ENCODE data around the gene FGF12. TPM values are rescaled to one million over a fixed set of nuclear protein-coding genes. Genes with fewer than 3 reads are reported as not detected.

The FGF12 gene
- total RNA-seq, 2 experiments from 2014 or later: 0.06 to 1.7 TPM

DNA sequence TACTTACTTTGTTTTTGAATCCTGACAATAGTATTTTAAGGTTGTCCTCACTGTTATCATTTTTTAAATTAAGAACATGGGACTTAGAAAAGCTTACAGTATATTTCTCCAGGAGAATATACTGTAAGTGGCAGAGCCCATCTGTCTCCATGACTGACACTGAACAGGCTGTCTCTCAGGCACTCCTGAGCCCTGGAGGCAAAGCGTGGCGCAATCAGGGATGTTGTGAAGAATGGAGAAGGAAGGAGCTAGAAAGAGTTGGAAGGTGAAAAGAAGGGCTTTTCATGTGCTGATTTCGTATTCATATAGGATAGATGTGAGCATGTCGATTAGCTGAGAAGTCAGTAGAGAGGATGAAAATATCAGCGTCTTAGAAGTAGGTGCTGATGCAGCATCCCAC, 41.5 kb downstream of the FGF12 start:
- TF ChIP-seq, protein P1, sequence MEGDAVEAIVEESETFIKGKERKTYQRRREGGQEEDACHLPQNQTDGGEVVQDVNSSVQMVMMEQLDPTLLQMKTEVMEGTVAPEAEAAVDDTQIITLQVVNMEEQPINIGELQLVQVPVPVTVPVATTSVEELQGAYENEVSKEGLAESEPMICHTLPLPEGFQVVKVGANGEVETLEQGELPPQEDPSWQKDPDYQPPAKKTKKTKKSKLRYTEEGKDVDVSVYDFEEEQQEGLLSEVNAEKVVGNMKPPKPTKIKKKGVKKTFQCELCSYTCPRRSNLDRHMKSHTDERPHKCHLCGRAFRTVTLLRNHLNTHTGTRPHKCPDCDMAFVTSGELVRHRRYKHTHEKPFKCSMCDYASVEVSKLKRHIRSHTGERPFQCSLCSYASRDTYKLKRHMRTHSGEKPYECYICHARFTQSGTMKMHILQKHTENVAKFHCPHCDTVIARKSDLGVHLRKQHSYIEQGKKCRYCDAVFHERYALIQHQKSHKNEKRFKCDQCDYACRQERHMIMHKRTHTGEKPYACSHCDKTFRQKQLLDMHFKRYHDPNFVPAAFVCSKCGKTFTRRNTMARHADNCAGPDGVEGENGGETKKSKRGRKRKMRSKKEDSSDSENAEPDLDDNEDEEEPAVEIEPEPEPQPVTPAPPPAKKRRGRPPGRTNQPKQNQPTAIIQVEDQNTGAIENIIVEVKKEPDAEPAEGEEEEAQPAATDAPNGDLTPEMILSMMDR (conservative IDR thresholded peaks at IDR 0.05; ENCODE audit: low read length): no peak
- TF ChIP-seq EZH2phosphoT487 (IDR thresholded peaks at IDR 0.05; ENCODE audit: borderline replicate concordance, low read depth, low read length): no peak
- Histone ChIP-seq H3K27ac (ENCODE audit: low read depth, low read length, poor library complexity, severe bottlenecking) (no peak overlapping the region), H3K4me1 (ENCODE audit: insufficient read depth, low read length, poor library complexity, severe bottlenecking) (no peaks in the 10 kb centered on the region), H3K4me2 (ENCODE audit: low read length) (no peak overlapping the region), H4K20me1 (ENCODE audit: insufficient read depth, low read length) (no peaks in the 10 kb centered on the region), H3K9me2 (ENCODE audit: insufficient read depth, low read length) (no peaks in the 10 kb centered on the region), H3K36me3 (ENCODE audit: insufficient read depth, low read length) (no peaks in the 10 kb centered on the region), H3K9me3 (ENCODE audit: low read length) (no peaks in the 10 kb centered on the region), H3K79me2 (ENCODE audit: insufficient read depth, low read depth, low read length) (no peaks in the 10 kb centered on the region), H2AFZ (ENCODE audit: low read length) (no peak overlapping the region), H3K4me3 (ENCODE audit: low read depth, low read length, poor library complexity, severe bottlenecking) (no peak overlapping the region)
- CTCF ChIA-PET (ENCODE audit: unreplicated experiment): no interaction called here
- intact Hi-C loops (cut with micrococcal nuclease; ENCODE audit: unreplicated experiment): no loop called here
- no TSS peak for BruUV-seq (replicated peaks)
- POLR2A ChIA-PET: no interaction called here
- no peak for DNase-seq (ENCODE audit: low spot score)

DNA sequence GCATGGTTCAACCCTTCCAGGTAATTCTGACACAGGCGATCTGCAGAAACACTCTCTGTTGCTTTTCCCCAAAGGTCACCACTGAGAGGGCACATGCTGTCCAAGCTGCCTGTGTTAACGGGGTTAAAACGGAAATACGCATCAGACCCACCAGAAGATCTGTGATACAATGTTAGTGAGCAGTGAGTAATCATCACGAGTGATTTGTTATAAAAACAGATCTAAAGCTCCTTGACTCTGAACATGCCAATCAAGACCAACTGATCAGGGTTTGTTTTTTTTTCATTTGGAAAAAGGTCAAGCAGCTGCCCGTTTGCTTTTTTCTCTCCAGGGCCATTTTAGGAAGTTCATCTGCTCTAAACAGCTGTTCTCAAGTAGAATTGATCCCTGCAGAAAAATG, 43.2 kb downstream of the FGF12 start:
- H3K9me3 ChIP-seq (ENCODE audit: low read length): no peaks in the 10 kb centered on the region
- H3K36me3 ChIP-seq (ENCODE audit: insufficient read depth, low read length): no peaks in the 10 kb centered on the region
- intact Hi-C loops (cut with micrococcal nuclease; ENCODE audit: unreplicated experiment): no loop called here
- no peak overlapping the region for H3K27ac ChIP-seq (ENCODE audit: low read depth, low read length, poor library complexity, severe bottlenecking)
- no TSS peak for BruUV-seq (replicated peaks)
- no peaks in the 10 kb centered on the region for H3K9me2 ChIP-seq (ENCODE audit: insufficient read depth, low read length)
- DNase-seq (ENCODE audit: low spot score): no peak
- no peak overlapping the region for H2AFZ ChIP-seq (ENCODE audit: low read length)
- H4K20me1 ChIP-seq (ENCODE audit: insufficient read depth, low read length): no peaks in the 10 kb centered on the region
- no peak overlapping the region for H3K4me3 ChIP-seq (ENCODE audit: low read depth, low read length, poor library complexity, severe bottlenecking)
- no peaks in the 10 kb centered on the region for H3K79me2 ChIP-seq (ENCODE audit: insufficient read depth, low read depth, low read length)
- ChIA-PET POLR2A (interaction anchor here (0.7 kb wide), 1 partner anchor 129 kb away, joined by 3 read pairs; no protein-coding TSS in a partner anchor), CTCF (ENCODE audit: unreplicated experiment) (no interaction called here)
- no peaks in the 10 kb centered on the region for H3K4me1 ChIP-seq (ENCODE audit: insufficient read depth, low read length, poor library complexity, severe bottlenecking)
- TF ChIP-seq EZH2phosphoT487 (IDR thresholded peaks at IDR 0.05; ENCODE audit: borderline replicate concordance, low read depth, low read length): no peak
- TF ChIP-seq, protein P1 (conservative IDR thresholded peaks at IDR 0.05; ENCODE audit: low read length): no peak
- H3K4me2 ChIP-seq (ENCODE audit: low read length): no peak overlapping the region

DNA sequence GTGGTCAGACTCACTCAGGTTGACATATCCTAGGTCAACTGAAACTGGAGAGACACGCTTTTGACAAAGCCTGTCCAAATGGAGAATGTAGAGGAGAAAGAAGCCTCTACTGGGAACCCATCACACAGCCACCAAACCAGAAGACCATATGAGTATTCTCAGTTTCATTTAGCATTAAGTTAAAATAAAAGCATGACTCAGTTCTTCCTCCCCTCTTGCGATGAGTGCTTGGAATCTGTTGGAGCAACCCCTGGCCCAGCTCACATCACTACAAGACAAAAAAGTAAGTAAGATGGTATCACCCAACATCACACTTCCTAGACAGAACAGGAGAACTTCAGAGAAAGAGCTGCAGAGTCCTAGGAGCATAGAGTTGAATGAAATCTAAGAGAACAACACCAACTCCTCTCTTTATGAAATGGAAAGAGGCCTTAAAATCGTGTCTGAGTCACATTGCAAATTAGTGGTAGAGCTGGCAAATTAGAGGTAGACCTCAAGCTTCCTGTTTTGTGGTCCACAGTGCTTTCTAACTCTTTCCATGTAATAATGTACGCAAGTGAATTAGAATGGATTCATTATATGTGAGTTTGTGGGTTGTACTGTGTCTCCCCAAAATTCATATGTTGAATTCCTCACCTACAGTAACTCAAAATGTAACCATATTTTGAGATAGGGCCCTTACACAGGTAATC, 51.2 kb downstream of the FGF12 start:
- H3K4me2 ChIP-seq (ENCODE audit: low read length): no peak overlapping the region
- H3K9me3 ChIP-seq (ENCODE audit: low read length): no peaks in the 10 kb centered on the region
- no peak overlapping the region for H2AFZ ChIP-seq (ENCODE audit: low read length)
- no peaks in the 10 kb centered on the region for H3K9me2 ChIP-seq (ENCODE audit: insufficient read depth, low read length)
- no peak overlapping the region for H3K4me3 ChIP-seq (ENCODE audit: low read depth, low read length, poor library complexity, severe bottlenecking)
- no peaks in the 10 kb centered on the region for H3K4me1 ChIP-seq (ENCODE audit: insufficient read depth, low read length, poor library complexity, severe bottlenecking)
- intact Hi-C loops (cut with micrococcal nuclease; ENCODE audit: unreplicated experiment): no loop called here
- H3K27ac ChIP-seq (ENCODE audit: low read depth, low read length, poor library complexity, severe bottlenecking): no peak overlapping the region
- no peaks in the 10 kb centered on the region for H3K79me2 ChIP-seq (ENCODE audit: insufficient read depth, low read depth, low read length)
- no TSS peak for BruUV-seq (replicated peaks)
- POLR2A ChIA-PET: no interaction called here
- H4K20me1 ChIP-seq (ENCODE audit: insufficient read depth, low read length): no peaks in the 10 kb centered on the region
- no peaks in the 10 kb centered on the region for H3K36me3 ChIP-seq (ENCODE audit: insufficient read depth, low read length)
- TF ChIP-seq EZH2phosphoT487 (IDR thresholded peaks at IDR 0.05; ENCODE audit: borderline replicate concordance, low read depth, low read length): no peak
- TF ChIP-seq, protein P1 (conservative IDR thresholded peaks at IDR 0.05; ENCODE audit: low read length): no peak
- DNase-seq (ENCODE audit: low spot score): no peak
- CTCF ChIA-PET (ENCODE audit: unreplicated experiment): no interaction called here

Data from OCI-LY7 (cell line).